CD14-positive monocyte (primary cell): Measurements from ENCODE around the gene PHB1. TPM values are rescaled to one million over a fixed set of nuclear protein-coding genes. Genes with fewer than 3 reads are reported as not detected.

Experiments used
- DNase-seq, 3 donors: peaks; one replicate each; pipeline ENCODE4 v3.0.0-alpha.2; 2011 to 2022
- H2AFZ ChIP-seq: 2 replicates; pipeline ENCODE4 v1.6.0; 2012; ENCODE audit warnings: mild to moderate bottlenecking, low read depth, low read length, inconsistent platforms; ENCODE audit not compliant: insufficient read depth, poor library complexity, severe bottlenecking
- H3K27ac ChIP-seq, 2 donors: 1 replicate in 1 of 2; 2 replicates in 1 of 2; pipeline ENCODE4 v1.5.1; 2012 to 2013; ENCODE audit warnings: low read length in 2 of 2, control low read depth in 1 of 2, inconsistent platforms in 1 of 2, low read depth in 1 of 2, mild to moderate bottlenecking in 1 of 2
- H3K27me3 ChIP-seq, 2 donors: one replicate each; pipeline versions ENCODE4 v1.6.0 to v1.6.1; 2011 to 2013; ENCODE audit warnings: low read length in 2 of 2; ENCODE audit not compliant: control insufficient read depth in 2 of 2, insufficient read depth in 2 of 2
- H3K36me3 ChIP-seq, 2 donors: replicated peaks in 1 of 2; 1 replicate in 1 of 2; 2 replicates in 1 of 2; pipeline versions ENCODE4 v1.5.1 to v1.6.1; 2012 to 2013; ENCODE audit warnings: low read length in 2 of 2, control low read depth in 1 of 2, inconsistent platforms in 1 of 2, mild to moderate bottlenecking in 1 of 2; ENCODE audit not compliant: insufficient read depth in 2 of 2, control insufficient read depth in 1 of 2
- H3K4me1 ChIP-seq, 2 donors: 1 replicate in 1 of 2; 2 replicates in 1 of 2; pipeline versions ENCODE4 v1.5.1 to v1.6.1; 2012 to 2013; ENCODE audit warnings: low read length in 2 of 2, control low read depth in 1 of 2, inconsistent platforms in 1 of 2, mild to moderate bottlenecking in 1 of 2, moderate library complexity in 1 of 2; ENCODE audit not compliant: insufficient read depth in 2 of 2, control insufficient read depth in 1 of 2
- H3K4me2 ChIP-seq: replicated peaks from 2 replicates; pipeline ENCODE3; 2012; ENCODE audit warnings: low read length, moderate library complexity, mild to moderate bottlenecking; ENCODE audit not compliant: poor library complexity, severe bottlenecking; ENCODE audit errors: extremely low read depth
- H3K4me3 ChIP-seq, 3 experiments: fragments of 200-600 bp in 1 of 3; sonication (generic) in 1 of 3; replicated peaks in 1 of 3; 1 replicate in 2 of 3; 2 replicates in 1 of 3; pipeline ENCODE4 v1.5.1; 2011 to 2013; ENCODE audit warnings: low read length in 3 of 3, mild to moderate bottlenecking in 3 of 3, control low read depth in 2 of 3, low read depth in 2 of 3, inconsistent platforms in 1 of 3, moderate library complexity in 1 of 3
- H3K79me2 ChIP-seq: 2 replicates; pipeline ENCODE4 v1.6.0; 2012; ENCODE audit warnings: mild to moderate bottlenecking, control low read depth, inconsistent platforms, low read length, moderate library complexity; ENCODE audit not compliant: insufficient read depth
- H3K9ac ChIP-seq: 2 replicates; pipeline ENCODE4 v1.6.0; 2017; ENCODE audit warnings: low read length, mild to moderate bottlenecking; ENCODE audit not compliant: insufficient read depth, poor library complexity, severe bottlenecking
- H3K9me3 ChIP-seq, 2 donors: replicated peaks in 1 of 2; 1 replicate in 1 of 2; 2 replicates in 1 of 2; pipeline versions ENCODE4 v1.5.1 to v1.6.1; 2012 to 2013; ENCODE audit warnings: low read length in 2 of 2, control low read depth in 1 of 2; ENCODE audit not compliant: control insufficient read depth in 1 of 2, insufficient read depth in 1 of 2
- H4K20me1 ChIP-seq: 2 replicates; pipeline ENCODE4 v1.6.0; 2012; ENCODE audit warnings: mild to moderate bottlenecking, low read length, control low read depth, moderate library complexity; ENCODE audit not compliant: insufficient read depth
- H3K27ac Mint-ChIP-seq, 7 donors: one replicate each; pipeline ENCODE4 v1.8.0; 2020; ENCODE audit warnings: mild to moderate bottlenecking in 7 of 7, mixed read lengths in 7 of 7, moderate library complexity in 6 of 7, inconsistent platforms in 2 of 7
- H3K27me3 Mint-ChIP-seq, 3 donors: one replicate each; pipeline ENCODE4 v1.8.0; 2021 to 2022; ENCODE audit warnings: low read depth in 3 of 3, mild to moderate bottlenecking in 3 of 3, mixed read lengths in 3 of 3, moderate library complexity in 3 of 3, inconsistent platforms in 1 of 3
- H3K36me3 Mint-ChIP-seq, 2 donors: one replicate each; pipeline ENCODE4 v1.8.0; 2020; ENCODE audit warnings: mixed read lengths in 2 of 2, inconsistent platforms in 1 of 2, mild to moderate bottlenecking in 1 of 2
- H3K4me1 Mint-ChIP-seq: one replicate; pipeline ENCODE4 v1.8.0; 2020; ENCODE audit warnings: mild to moderate bottlenecking, mixed read lengths
- H3K4me3 Mint-ChIP-seq, 2 donors: one replicate each; pipeline ENCODE4 v1.8.0; 2020; ENCODE audit warnings: mild to moderate bottlenecking in 2 of 2, mixed read lengths in 2 of 2, moderate library complexity in 1 of 2
- H3K9me3 Mint-ChIP-seq, 7 donors: one replicate each; pipeline ENCODE4 v1.8.0; 2020 to 2022; ENCODE audit warnings: mixed read lengths in 7 of 7, mild to moderate bottlenecking in 6 of 7, moderate library complexity in 6 of 7, inconsistent platforms in 2 of 7
- WGBS: methylation state at CpG from one replicate; pipeline ENCODE4 v1.1.5; 2013; ENCODE audit warnings: missing lambda C conversion rate; ENCODE audit not compliant: insufficient coverage; 5-methylcytosine and 5-hydroxymethylcytosine counted together
- intact Hi-C, 2 donors: fragments of 100-400 bp; cut with micrococcal nuclease; formaldehyde crosslinking; loops; one replicate each; pipeline versions ENCODE4 v1.15.0 to v1.15.1; 2023
- polyA plus RNA-seq, 3 donors: library from polyadenylated mRNA; depleted of rRNA in 1 of 3; unstranded in 2 of 3; stranded (reverse) in 1 of 3; fragments of 300-500 nt in 2 of 3; fragments of >200 nt in 1 of 3; fragmentation: Illumina TruSeq in 2 of 3; gene quantifications; 1 replicate in 2 of 3; 2 replicates in 1 of 3; pipeline ENCODE4 v1.2.3, GENCODE V29; 2012 to 2021
- TF ChIP-seq, protein P1 (sequence below): fragments of 200-600 bp; IDR thresholded peaks from one replicate; pipeline ENCODE4 v1.8.0; 2022; ENCODE audit warnings: antibody characterized with exemption, mild to moderate bottlenecking

PHB1 gene
- polyA plus RNA-seq, 3 donors = 57.1 to 89.2 (median 83.9) TPM

- Histone ChIP-seq H3K79me2 (no peaks in the 10 kb centered on the region), H3K4me2 (no peak overlapping the region), H3K9me3 (no peaks in the 10 kb centered on the region), H3K36me3 (no peaks in the 10 kb centered on the region), H3K9ac (no peak overlapping the region), H3K4me1 (peaks cover 10 to 12% of the 10 kb centered on the region in 2 donors), H4K20me1 (no peaks in the 10 kb centered on the region), H3K27ac (no peak overlapping the region), H3K27me3 (peaks cover 0 to 16% of the 10 kb centered on the region in 2 donors), H3K4me3 (no peak overlapping the region), H2AFZ (no peak overlapping the region)
- no peak overlapping the region for H3K4me3 Mint-ChIP-seq
- WGBS = 22% methylated on average over 4 of the region's 5 CpGs
- no peak for DNase-seq
- H3K27me3 Mint-ChIP-seq = peaks cover 18 to 39% (median 33%) of the 10 kb centered on the region in 3 donors
- H3K9me3 Mint-ChIP-seq = peaks cover 0 to 3% (median 0%) of the 10 kb centered on the region in 7 donors
- intact Hi-C loops = no loop called here
- peaks cover 12% of the 10 kb centered on the region for H3K4me1 Mint-ChIP-seq
- no peaks in the 10 kb centered on the region for H3K36me3 Mint-ChIP-seq
- TF ChIP-seq, protein P1, sequence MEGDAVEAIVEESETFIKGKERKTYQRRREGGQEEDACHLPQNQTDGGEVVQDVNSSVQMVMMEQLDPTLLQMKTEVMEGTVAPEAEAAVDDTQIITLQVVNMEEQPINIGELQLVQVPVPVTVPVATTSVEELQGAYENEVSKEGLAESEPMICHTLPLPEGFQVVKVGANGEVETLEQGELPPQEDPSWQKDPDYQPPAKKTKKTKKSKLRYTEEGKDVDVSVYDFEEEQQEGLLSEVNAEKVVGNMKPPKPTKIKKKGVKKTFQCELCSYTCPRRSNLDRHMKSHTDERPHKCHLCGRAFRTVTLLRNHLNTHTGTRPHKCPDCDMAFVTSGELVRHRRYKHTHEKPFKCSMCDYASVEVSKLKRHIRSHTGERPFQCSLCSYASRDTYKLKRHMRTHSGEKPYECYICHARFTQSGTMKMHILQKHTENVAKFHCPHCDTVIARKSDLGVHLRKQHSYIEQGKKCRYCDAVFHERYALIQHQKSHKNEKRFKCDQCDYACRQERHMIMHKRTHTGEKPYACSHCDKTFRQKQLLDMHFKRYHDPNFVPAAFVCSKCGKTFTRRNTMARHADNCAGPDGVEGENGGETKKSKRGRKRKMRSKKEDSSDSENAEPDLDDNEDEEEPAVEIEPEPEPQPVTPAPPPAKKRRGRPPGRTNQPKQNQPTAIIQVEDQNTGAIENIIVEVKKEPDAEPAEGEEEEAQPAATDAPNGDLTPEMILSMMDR = no peak
- peak overlapping the region in 1 of 7 donors; percentile 17 for H3K27ac Mint-ChIP-seq
These were observed 41.7 kb upstream of the PHB1 start for GRCh38 chr17:49456183-49456965.

DNA sequence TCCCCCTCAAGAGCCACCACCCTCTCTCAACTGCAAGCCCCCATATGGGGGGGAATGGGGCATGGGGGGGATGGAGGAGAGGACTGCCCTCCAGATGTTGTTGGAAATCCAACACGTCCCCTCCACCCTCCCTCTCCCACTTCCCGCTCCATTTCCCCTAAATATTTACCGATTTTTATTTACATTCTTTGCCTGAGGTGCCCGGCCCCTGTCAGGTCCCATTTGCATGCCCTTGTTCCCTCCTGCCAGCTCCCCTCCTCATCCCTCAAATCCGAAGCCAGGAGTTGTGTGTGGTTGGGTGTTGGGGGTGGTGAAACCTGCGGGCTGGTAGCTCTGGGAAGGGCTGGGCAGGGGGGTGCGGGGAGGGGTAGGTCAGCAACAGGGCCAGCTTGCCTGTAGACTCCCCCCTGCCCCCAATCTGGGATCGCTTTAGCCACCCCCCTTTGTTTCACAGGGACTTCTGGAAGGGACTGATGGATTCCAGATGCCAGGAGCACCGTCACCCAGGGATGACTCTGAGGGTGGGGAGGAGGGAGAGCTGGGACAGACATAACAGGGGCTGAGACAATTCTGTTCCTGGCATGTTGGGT lies 40.7 kb upstream of the PHB1 start:
- no peak overlapping the region for H3K27ac ChIP-seq
- no peak overlapping the region for H3K27ac Mint-ChIP-seq

More for the DNA sequence above, 40.7 kb upstream of the PHB1 start:
- TF ChIP-seq, protein P1 = no peak
- H3K9me3 Mint-ChIP-seq = no peaks in the 10 kb centered on the region
- Histone ChIP-seq H3K4me1 (peaks cover 14 to 22% of the 10 kb centered on the region in 2 donors), H3K4me2 (no peak overlapping the region), H3K9ac (no peak overlapping the region), H3K79me2 (no peaks in the 10 kb centered on the region), H2AFZ (no peak overlapping the region), H4K20me1 (no peaks in the 10 kb centered on the region), H3K4me3 (no peak overlapping the region), H3K36me3 (no peaks in the 10 kb centered on the region), H3K9me3 (no peaks in the 10 kb centered on the region), H3K27me3 (peaks cover 0 to 16% of the 10 kb centered on the region in 2 donors)
- DNase-seq = no peak
- peaks cover 21% of the 10 kb centered on the region for H3K4me1 Mint-ChIP-seq
- no CpG with 5 or more reads among the region's 9 CpGs for WGBS
- intact Hi-C loops = no loop called here
- H3K36me3 Mint-ChIP-seq = no peaks in the 10 kb centered on the region
- no peak overlapping the region for H3K4me3 Mint-ChIP-seq
- peaks cover 18 to 39% (median 27%) of the 10 kb centered on the region in 3 donors for H3K27me3 Mint-ChIP-seq
